Right atrium auricular region (tissue), 2 donors: Measurements from ENCODE around the gene OPN1MW. TPM values are rescaled to one million over a fixed set of nuclear protein-coding genes. Genes with fewer than 3 reads are reported as not detected.
"Not testable (repeated sequence)": the region's sequence is repeated elsewhere in the genome, so short reads cannot be mapped to it uniquely, and the experiment has no call there.

Source experiments
- DNase-seq: peaks from one replicate; pipeline ENCODE4 v3.0.0-alpha.2; 2019; ENCODE audit warnings: low spot score
- H3K27ac ChIP-seq, 2 donors: fragments of 200-600 bp; sonication (generic); 1 replicate in 1 of 2; 2 replicates in 1 of 2; pipeline ENCODE4 v1.5.1; 2016 to 2019
- H3K27me3 ChIP-seq, 2 donors: fragments of 200-600 bp; sonication (generic); one replicate each; pipeline versions ENCODE4 v1.5.1 to v1.6.0; 2017 to 2019
- H3K36me3 ChIP-seq: fragments of 200-600 bp; sonication (generic); one replicate; pipeline ENCODE4 v1.5.1; 2016
- H3K4me1 ChIP-seq, 2 donors: fragments of 200-600 bp; sonication (generic); one replicate each; pipeline versions ENCODE4 v1.5.1 to v1.6.0; 2017 to 2019
- H3K4me3 ChIP-seq, 2 donors: fragments of 200-600 bp; sonication (generic); 1 replicate in 1 of 2; 2 replicates in 1 of 2; pipeline ENCODE4 v1.5.1; 2017 to 2019; ENCODE audit warnings: mild to moderate bottlenecking in 1 of 2, moderate library complexity in 1 of 2
- H3K9me3 ChIP-seq, 2 donors: fragments of 200-600 bp; sonication (generic); one replicate each; pipeline ENCODE4 v1.5.1; 2019
- total RNA-seq, 2 donors: library from RNA; depleted of rRNA; stranded (reverse); fragments of >200 nt; gene quantifications; one replicate each; pipeline ENCODE4 v1.1.0, GENCODE V29; 2016

OPN1MW gene
- total RNA-seq, 2 donors from 2014 or later = not detected

DNA sequence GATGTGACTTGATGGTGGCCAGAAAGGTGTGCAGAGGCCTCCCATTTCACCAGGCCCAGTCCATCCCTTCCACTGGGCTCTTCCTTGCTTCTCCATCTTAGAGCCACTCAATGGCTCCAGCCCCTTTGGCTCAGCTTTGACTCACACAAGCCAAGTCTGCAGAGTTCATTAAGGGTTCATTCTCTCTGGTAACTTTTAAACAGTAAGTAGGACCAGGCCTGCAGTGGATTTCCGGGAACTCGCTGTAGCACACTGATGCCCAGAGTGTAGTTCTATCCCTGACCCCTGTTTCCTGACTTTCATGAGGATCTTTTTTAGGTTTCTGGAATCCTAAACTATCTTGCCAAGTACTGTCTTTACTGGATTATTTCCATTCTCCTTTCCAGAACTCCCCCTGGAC is 11.9 kb downstream of the OPN1MW start:
- H3K27ac ChIP-seq, H3K9me3 ChIP-seq, DNase-seq, H3K4me3 ChIP-seq, H3K4me1 ChIP-seq, H3K36me3 ChIP-seq, H3K27me3 ChIP-seq: not testable (repeated sequence)

DNA sequence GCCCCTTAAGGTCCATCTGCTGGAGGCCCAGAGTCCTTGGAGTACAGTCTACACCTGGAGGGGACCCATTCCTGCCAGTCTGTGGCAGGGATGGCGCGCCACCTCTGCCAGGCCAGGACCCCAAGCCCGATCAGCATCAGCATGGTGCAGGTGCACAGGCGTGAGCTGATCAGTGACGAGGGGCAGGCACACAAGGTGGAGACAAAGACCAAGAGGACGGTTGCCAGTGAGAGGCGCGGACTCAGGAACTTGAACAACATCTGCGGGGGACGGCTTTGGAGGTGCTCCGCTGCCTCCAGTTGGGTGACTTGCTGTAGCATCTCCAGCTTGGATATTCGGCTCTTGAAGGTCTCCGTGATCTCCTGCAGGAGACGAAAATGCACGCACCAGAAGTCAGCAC is 14.1 kb downstream of the OPN1MW start:
- not testable (repeated sequence) for H3K27ac ChIP-seq, DNase-seq, H3K27me3 ChIP-seq, H3K4me1 ChIP-seq, H3K9me3 ChIP-seq, H3K4me3 ChIP-seq, H3K36me3 ChIP-seq

DNA sequence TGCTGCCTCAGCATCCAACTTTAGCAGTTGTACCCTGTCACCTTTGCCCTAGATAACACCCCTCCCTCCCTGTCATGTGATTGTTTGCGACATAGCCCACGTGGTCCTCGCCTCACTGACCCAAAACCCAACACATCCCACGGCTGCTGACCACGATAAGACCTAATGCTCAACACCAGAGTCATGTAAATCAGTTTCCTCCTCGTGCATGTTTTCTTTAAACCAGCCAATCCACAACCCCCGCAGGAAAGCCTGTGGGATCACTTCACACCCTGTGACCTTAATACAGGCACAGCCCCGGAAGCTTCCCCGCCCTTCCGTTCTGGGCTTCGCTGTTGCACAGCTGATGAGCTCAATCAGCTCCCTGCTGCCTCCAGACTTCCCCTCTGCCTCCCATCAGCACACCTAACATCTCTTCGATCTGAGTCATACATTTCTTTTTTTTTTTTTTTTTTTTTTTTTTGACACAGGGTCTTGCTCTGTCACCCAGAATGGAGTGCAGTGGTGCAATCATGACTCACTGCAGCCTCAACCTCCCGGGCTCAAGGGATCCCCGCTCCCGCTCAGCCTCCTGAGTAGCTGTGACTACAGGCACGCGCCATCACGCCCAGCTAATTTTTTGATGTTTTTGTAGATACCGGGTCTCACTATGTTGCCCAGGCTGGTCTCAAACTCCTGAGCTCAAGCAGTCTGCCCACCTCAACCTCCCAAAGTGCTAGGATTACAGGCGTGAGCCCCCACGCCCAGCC is 27.4 kb downstream of the OPN1MW start:
- not testable (repeated sequence) for H3K36me3 ChIP-seq, H3K4me3 ChIP-seq, H3K27me3 ChIP-seq, H3K9me3 ChIP-seq, H3K27ac ChIP-seq, H3K4me1 ChIP-seq, DNase-seq

DNA sequence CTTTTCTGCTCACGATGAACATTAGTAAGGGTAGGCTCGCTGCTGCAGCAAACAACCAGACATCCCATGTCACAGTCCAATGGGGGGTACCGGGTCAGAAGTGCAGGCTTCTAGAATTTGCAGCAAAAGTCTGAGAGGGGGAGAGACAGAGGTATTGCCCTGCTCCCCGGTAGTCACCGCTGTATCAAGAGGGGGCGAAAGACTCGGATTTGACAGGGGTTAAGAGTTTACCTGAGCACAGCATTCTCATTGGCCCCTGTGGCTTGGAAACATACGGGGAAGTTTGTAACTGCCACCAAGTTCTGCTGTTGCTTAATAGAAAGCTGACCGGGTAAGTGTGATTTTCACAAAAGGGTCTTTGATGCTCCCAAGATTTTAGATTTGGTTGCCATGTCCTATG is 28.7 kb downstream of the OPN1MW start:
- not testable (repeated sequence) for DNase-seq, H3K4me3 ChIP-seq, H3K9me3 ChIP-seq, H3K27ac ChIP-seq, H3K4me1 ChIP-seq, H3K36me3 ChIP-seq, H3K27me3 ChIP-seq

DNA sequence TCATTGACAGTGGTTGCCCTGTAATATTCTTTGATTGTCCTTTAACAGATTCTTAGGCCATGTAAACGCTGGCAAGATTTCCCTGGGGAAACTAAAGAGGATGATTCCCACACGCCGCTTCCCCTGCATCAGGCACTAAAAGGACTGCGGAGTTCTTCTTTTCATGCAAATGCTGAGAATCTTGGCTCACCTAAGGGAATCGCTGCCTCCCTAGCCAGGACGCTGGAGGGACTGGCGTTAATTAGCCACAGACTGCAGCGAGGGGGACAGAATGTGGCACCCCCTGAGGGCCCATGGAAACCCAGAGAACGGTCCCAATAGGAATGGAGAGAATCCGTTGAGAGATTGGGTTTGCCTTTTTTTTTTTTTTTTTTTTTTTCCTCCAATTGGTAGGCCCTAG is 29.1 kb downstream of the OPN1MW start:
- H3K27ac ChIP-seq, H3K27me3 ChIP-seq, H3K36me3 ChIP-seq, H3K4me1 ChIP-seq, DNase-seq, H3K9me3 ChIP-seq, H3K4me3 ChIP-seq: not testable (repeated sequence)

DNA sequence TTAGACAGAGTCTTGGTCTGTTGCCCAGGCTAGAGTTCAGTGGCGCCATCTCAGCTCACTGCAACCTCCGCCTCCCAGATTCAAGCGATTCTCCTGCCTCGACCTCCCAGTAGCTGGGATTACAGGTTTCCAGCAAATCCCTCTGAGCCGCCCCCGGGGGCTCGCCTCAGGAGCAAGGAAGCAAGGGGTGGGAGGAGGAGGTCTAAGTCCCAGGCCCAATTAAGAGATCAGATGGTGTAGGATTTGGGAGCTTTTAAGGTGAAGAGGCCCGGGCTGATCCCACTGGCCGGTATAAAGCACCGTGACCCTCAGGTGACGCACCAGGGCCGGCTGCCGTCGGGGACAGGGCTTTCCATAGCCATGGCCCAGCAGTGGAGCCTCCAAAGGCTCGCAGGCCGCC is 37.1 kb downstream of the OPN1MW start, which contains the start of gene OPN1MW2:
OPN1MW2 (plus strand) TSS at position 301 of the 400 bp plus-strand sequence; CDS start at position 361, 60 bp downstream.
- H3K27ac ChIP-seq, H3K9me3 ChIP-seq, H3K36me3 ChIP-seq, H3K27me3 ChIP-seq, H3K4me3 ChIP-seq, H3K4me1 ChIP-seq, DNase-seq: not testable (repeated sequence)

DNA sequence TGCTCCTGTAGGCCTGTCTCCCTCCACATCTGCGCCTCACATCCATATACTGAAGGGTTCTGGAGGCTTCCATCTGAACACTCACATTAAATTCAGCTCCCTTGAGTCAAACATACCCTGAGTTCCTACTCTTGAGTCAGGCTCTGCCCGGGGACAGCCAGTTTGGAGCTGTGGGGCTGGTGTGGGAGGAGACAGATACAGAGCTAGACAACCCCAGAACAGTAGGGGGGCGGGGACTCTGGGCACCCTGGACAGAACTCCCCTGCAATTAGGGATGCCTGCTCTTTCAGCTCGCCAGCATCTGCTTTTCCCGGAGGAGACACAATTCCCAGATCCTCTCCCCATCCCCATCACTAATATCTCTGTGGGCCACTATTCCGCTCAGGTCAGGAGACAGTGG is 42.9 kb downstream of the OPN1MW start:
- DNase-seq = not testable (repeated sequence)

DNA sequence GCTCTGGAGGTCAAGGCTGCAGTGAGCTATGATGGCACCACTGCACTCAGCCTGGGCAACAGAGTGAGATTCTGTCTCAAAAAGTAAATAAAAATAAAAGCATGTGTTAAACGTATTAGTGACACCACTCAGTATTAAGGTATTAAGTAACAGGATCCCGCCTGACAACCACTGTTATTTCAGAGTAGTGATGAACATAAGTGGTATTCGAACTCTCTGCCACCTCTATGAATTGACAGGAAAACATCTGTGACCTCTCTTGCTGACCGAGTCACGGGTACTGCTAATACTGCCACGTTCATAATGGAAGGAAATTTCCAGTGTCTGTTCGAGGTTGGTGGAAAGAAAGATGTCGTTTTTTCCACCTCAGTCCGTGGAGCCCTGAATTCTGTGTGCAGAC is 44.3 kb downstream of the OPN1MW start:
- not testable (repeated sequence) for DNase-seq, H3K4me1 ChIP-seq, H3K9me3 ChIP-seq, H3K27ac ChIP-seq, H3K4me3 ChIP-seq, H3K27me3 ChIP-seq, H3K36me3 ChIP-seq

More for the DNA sequence above, 42.9 kb downstream of the OPN1MW start:
- not testable (repeated sequence) for H3K27ac ChIP-seq, H3K27me3 ChIP-seq, H3K4me1 ChIP-seq, H3K36me3 ChIP-seq, H3K4me3 ChIP-seq, H3K9me3 ChIP-seq

DNA sequence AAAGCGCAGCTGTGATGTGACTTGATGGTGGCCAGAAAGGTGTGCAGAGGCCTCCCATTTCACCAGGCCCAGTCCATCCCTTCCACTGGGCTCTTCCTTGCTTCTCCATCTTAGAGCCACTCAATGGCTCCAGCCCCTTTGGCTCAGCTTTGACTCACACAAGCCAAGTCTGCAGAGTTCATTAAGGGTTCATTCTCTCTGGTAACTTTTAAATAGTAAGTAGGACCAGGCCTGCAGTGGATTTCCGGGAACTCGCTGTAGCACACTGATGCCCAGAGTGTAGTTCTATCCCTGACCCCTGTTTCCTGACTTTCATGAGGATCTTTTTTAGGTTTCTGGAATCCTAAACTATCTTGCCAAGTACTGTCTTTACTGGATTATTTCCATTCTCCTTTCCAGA is 49.0 kb downstream of the OPN1MW start:
- H3K4me1 ChIP-seq, H3K27ac ChIP-seq, H3K9me3 ChIP-seq, DNase-seq, H3K4me3 ChIP-seq, H3K27me3 ChIP-seq, H3K36me3 ChIP-seq: not testable (repeated sequence)

DNA sequence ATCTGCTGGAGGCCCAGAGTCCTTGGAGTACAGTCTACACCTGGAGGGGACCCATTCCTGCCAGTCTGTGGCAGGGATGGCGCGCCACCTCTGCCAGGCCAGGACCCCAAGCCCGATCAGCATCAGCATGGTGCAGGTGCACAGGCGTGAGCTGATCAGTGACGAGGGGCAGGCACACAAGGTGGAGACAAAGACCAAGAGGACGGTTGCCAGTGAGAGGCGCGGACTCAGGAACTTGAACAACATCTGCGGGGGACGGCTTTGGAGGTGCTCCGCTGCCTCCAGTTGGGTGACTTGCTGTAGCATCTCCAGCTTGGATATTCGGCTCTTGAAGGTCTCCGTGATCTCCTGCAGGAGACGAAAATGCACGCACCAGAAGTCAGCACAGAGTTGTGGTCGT is 51.2 kb downstream of the OPN1MW start:
- H3K27me3 ChIP-seq, H3K27ac ChIP-seq, DNase-seq, H3K36me3 ChIP-seq, H3K4me3 ChIP-seq, H3K9me3 ChIP-seq, H3K4me1 ChIP-seq: not testable (repeated sequence)

DNA sequence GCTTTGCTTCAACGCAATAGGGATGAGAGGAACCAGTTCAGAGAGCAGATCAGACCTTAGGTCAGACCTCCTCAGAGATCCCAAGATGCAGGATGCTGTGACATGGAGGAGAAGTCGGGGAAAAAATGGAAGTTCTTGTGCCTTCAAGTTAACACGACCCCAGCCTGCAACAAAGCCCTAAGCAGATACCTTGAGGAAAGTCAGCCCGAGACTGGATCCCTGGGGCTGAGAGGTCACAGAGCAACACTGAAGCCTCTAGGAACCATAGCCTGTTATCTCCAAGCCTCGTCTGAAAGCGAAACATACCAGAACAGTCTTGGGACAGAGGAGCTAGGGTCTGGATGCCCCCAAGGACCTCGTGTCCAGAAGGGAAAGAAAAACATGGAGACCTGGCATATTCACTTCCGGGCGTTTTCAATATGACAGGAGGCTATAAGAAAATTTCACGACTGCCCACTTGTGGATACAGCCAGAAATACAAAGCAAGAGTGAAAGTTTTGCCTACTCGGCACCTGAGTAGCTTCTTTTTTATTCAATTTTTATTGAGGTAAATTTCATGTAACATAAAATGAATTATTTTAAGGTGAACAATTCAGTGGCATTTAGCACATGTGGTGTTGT is 56.7 kb downstream of the OPN1MW start:
- H3K9me3 ChIP-seq, H3K4me1 ChIP-seq, DNase-seq: not testable (repeated sequence)

DNA sequence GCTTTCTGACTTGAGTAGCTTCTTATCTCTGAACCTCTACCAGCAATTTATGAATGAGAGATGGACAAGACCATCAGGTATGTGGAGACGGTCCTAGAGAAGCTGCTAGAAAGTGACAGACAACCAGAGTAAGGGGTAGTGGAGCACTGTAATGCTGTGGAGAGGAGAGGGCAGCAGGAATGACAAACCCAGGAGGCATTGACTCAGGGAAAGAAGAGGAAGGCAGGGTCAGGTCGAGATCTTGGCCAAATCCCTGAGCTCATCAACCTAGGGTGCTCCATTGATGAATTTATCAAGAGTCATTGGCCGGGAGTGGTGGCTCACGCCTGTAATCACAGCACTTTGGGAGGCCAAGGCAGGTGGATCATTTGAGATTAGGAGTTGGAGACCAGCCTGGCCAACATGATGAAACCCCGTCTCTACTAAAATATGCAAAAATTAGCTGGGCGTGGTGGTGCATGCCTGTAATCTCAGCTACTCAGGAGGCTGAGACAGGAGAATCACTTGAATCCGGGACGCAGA is 57.6 kb downstream of the OPN1MW start:
- H3K27ac ChIP-seq, H3K36me3 ChIP-seq, H3K4me1 ChIP-seq, H3K9me3 ChIP-seq, H3K4me3 ChIP-seq, H3K27me3 ChIP-seq: not testable (repeated sequence)
- DNase-seq = peak; percentile 48

More for the DNA sequence above, 56.7 kb downstream of the OPN1MW start:
- H3K27me3 ChIP-seq, H3K27ac ChIP-seq, H3K36me3 ChIP-seq, H3K4me3 ChIP-seq: not testable (repeated sequence)
